GM10248 (cell line): Measurements from ENCODE around the gene C1orf105.

Source experiments
- CTCF ChIA-PET: fragments of 300-600 bp; sonication (Branson Sonifier 250); formaldehyde crosslinking; extraction: SDS; loops from one replicate; lab custom pipeline; 2021; ENCODE audit warnings: antibody characterized with exemption; lab: Yijun Ruan, JAX
- POLR2A ChIA-PET: fragments of 350-650 bp; sonication (Branson Sonifier 250); formaldehyde crosslinking; extraction: SDS; loops from one replicate; lab custom pipeline; 2020; ENCODE audit warnings: antibody characterized with exemption; lab: Yijun Ruan, JAX
- DNase-seq: peaks from one replicate; pipeline ENCODE4 v3.0.0; 2012; ENCODE audit errors: extremely low spot score
- TF ChIP-seq, protein P1 (sequence below): IDR thresholded peaks from 2 replicates; pipeline ENCODE4 v1.5.1; 2012; ENCODE audit warnings: mild to moderate bottlenecking, low read depth; ENCODE audit errors: extremely low read depth, missing control alignments, control extremely low read depth

Gene C1orf105

DNA sequence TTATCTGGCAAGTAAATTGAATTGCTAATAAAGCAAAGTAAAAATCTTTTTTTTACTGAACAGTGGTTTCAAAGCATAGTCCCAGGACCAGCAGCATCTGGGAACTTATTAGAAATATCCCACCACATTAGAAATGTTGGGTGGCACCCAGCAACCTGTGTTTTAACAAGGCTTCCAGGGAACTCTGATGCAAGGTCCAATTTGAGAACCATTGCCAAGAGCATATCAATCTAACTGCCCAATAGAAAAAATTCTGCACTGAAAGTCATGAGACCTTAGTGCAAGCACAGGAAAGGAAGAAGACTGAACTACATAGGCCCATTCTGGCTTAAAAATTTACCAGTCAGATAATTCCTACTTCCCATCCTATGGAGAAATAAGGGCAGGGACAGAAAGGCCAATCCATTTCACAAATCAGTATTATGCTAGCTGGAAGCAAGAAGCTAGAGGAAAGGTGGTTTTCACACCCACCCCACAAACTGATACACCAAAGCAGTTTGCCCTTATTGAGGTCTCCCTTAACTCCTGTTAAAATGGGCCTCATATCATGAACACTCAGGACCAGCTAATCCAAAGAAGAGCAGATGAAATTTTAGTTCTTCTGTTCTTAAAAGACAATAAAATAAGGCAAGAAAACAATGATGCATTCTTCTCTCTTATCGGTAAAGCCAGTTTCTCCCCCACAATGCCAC lies 17.5 kb upstream of the C1orf105 start:
- ChIA-PET CTCF (interaction anchor here (0.7 to 1.5 kb wide), 4 partner anchors 18 to 401 kb away, joined by 3 to 7 read pairs (median 4); partner anchors contain the start of gene C1orf105), POLR2A (no interaction called here)
- no peak for DNase-seq
- TF ChIP-seq, protein P1, sequence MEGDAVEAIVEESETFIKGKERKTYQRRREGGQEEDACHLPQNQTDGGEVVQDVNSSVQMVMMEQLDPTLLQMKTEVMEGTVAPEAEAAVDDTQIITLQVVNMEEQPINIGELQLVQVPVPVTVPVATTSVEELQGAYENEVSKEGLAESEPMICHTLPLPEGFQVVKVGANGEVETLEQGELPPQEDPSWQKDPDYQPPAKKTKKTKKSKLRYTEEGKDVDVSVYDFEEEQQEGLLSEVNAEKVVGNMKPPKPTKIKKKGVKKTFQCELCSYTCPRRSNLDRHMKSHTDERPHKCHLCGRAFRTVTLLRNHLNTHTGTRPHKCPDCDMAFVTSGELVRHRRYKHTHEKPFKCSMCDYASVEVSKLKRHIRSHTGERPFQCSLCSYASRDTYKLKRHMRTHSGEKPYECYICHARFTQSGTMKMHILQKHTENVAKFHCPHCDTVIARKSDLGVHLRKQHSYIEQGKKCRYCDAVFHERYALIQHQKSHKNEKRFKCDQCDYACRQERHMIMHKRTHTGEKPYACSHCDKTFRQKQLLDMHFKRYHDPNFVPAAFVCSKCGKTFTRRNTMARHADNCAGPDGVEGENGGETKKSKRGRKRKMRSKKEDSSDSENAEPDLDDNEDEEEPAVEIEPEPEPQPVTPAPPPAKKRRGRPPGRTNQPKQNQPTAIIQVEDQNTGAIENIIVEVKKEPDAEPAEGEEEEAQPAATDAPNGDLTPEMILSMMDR: no peak

DNA sequence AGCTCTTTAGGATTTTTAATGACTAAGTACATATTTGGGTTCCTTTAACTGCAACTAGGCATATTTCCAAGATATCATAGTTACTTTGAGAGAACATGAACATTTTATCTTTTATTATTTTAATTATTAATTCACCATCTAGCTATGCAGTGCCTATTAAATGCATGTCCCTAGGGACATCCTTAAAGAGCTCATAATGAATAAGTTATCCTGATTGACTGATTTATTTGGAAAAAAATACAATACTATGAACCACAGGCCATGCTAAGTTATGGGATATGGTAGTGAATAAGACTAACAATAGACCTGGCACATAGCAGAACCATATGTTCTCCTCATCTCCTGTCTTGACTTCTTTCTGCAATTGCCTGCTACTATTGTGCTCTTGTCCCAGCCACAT lies 16.4 kb upstream of the C1orf105 start:
- CTCF ChIA-PET: interaction anchor here (0.7 to 1.7 kb wide), 9 partner anchors 9 to 399 kb away, joined by 3 to 5 read pairs (median 3); no protein-coding TSS in a partner anchor
- TF ChIP-seq, protein P1: no peak
- POLR2A ChIA-PET: no interaction called here
- DNase-seq: no peak

DNA sequence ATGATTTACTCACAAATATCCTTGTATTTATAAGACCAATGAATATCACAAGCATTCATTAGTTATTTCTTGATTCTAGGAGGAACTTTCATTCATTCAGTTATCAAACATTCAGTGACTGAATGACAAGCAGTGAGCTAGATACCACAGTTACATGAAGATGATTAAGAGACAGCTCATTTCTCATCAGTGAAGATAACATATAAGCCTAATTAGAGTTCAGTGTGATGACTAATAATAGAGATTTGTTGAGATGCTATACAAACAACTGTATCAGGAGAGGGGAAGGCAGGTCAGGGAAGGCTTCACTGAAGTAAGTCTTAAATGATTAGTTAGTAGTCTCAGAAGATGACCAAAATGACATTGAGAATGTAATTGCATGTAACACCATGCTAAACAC lies 14.6 kb upstream of the C1orf105 start:
- POLR2A ChIA-PET: interaction anchor here (0.6 kb wide), 1 partner anchor 1012 kb away, joined by 3 read pairs; no protein-coding TSS in a partner anchor
- DNase-seq: no peak
- CTCF ChIA-PET: no interaction called here
- TF ChIP-seq, protein P1: no peak

DNA sequence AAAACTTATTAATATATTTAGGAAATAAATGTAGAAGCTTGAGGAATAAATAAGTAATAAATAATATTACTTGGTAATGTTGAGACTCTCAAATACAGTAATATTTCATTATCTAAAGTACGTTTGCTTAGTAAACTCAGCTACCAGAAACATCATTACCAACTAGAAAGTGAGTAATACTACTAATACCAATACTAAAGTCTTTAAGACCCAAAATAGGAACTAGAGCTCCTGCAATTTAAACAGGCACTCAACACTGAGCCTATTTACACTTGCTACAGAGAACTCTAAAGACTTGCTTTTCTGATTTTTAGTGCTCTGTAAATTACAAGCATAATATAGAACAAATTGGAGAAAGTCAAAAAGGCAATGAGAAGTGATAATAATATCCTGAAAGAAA lies 13.5 kb upstream of the C1orf105 start:
- POLR2A ChIA-PET: no interaction called here
- CTCF ChIA-PET: no interaction called here
- TF ChIP-seq, protein P1: no peak
- no peak for DNase-seq

DNA sequence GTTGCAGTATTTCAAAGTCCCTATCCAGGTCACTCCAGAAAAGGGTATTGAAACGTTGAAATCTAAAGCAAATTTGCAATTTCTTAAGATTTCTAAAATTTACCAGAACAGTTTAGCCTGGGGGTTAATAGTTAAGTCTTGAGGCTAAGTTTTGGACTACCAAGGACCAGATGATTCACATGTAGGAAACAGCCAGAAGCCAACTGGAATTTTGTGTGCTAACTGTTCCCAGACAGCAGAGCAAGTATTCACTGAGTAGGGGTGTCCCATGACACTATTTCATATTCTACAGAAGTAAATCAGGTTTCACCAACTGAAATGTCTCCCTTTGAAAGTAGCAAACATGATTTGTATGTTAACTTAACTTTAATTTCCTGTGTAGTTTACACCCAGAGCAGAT lies 11.5 kb upstream of the C1orf105 start:
- CTCF ChIA-PET: interaction anchor here (1.1 to 1.3 kb wide), 3 partner anchors 8 to 18 kb away, joined by 3 to 6 read pairs (median 5); no protein-coding TSS in a partner anchor
- POLR2A ChIA-PET: no interaction called here
- DNase-seq: no peak
- TF ChIP-seq, protein P1: no peak

DNA sequence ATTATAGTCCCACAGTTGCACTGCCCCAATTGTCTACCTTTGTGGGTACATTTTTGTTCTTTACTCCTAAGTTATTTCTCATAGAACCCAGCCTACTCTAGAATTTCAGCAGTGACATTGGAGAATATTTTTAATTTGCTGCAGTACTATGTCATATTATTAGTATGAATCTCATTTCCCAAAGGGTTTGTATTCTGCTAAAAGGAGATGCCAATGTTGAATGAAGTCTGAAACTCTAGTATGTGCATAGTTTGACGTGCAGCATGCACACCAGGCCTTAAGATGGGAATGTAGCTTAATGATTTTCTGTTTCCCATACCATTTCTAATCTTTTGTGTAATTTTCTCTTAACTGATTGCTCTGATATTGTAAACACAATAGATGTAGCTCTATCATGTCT lies 10.5 kb upstream of the C1orf105 start:
- TF ChIP-seq, protein P1: no peak
- CTCF ChIA-PET: interaction anchor here (2.2 kb wide), 1 partner anchor 11 kb away, joined by 13 read pairs; no protein-coding TSS in a partner anchor
- no peak for DNase-seq
- POLR2A ChIA-PET: no interaction called here
